Nephron progenitor cell (in vitro differentiated cells): Measurements from ENCODE around the gene FAM76A.
"Not testable (repeated sequence)": the region's sequence is repeated elsewhere in the genome, so short reads cannot be mapped to it uniquely, and the experiment has no call there.

Experiments used
- DNase-seq: peaks from one replicate; pipeline ENCODE4 v3.0.0; 2021
- H3K27ac Mint-ChIP-seq: 2 replicates; pipeline ENCODE4 v1.8.0; 2021; ENCODE audit warnings: mild to moderate bottlenecking, moderate library complexity, mixed read lengths
- H3K27me3 Mint-ChIP-seq: 2 replicates; pipeline ENCODE4 v1.8.0; 2021; ENCODE audit warnings: mild to moderate bottlenecking, low read depth, mixed read lengths; ENCODE audit not compliant: poor library complexity
- H3K36me3 Mint-ChIP-seq: 2 replicates; pipeline ENCODE4 v1.8.0; 2021; ENCODE audit warnings: low read depth, mixed read lengths
- H3K4me1 Mint-ChIP-seq: 2 replicates; pipeline ENCODE4 v1.8.0; 2021; ENCODE audit warnings: mixed read lengths
- H3K4me3 Mint-ChIP-seq: 2 replicates; pipeline ENCODE4 v1.8.0; 2021; ENCODE audit warnings: mild to moderate bottlenecking, moderate library complexity, mixed read lengths
- H3K9me3 Mint-ChIP-seq: 2 replicates; pipeline ENCODE4 v1.8.0; 2021; ENCODE audit warnings: mild to moderate bottlenecking, moderate library complexity, mixed read lengths
- TF ChIP-seq, protein P1 (sequence below): fragments of 200-600 bp; sonication (generic); IDR thresholded peaks from 2 replicates; pipeline ENCODE4 v1.5.0; 2021; ENCODE audit warnings: antibody characterized with exemption

The FAM76A gene

DNA sequence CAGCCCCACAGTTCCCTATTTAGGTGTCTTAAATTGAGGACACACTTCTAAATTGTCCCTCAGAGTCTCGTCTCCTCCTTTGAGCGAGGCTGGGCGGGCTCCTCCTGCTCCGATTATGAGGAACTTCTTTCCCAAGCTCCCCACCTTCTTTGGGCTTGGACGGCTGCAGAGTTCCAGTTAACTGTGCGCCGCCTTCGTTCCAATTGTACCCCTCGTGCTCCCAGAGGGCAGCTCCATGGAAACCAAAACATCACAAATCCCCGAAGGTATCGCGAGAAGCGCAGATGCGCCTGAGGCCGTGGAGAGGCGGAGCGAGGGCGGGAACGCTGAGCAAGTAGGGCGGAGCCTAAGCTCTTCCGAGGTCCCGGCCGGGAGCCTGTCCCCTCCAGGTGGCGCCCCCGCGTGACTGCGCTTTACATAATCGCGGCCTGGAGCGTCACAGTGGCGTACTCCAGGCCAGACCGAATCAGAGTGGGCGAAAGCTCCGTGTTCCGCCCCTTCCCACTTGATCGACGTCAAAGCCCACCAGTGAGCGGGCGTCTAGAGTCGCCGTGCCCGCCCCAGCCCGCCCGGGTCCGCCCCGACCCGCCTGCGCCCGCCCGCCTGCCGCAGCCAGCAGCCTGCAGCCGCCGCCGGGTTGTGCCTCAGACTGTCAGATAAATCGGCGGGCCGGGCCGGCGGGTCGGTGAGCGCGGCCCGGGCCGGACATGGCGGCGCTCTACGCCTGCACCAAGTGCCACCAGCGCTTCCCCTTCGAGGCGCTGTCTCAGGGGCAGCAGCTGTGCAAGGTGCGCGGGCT is at the start of gene FAM76A:
TSS of gene FAM76A (plus strand) at position 588 of the 799 bp plus-strand sequence. CDS start at position 708, 120 bp downstream.
- H3K36me3 Mint-ChIP-seq, result peaks cover 13% of the 10 kb centered on the region
- peaks cover 5% of the 10 kb centered on the region for H3K27me3 Mint-ChIP-seq
- H3K4me3 Mint-ChIP-seq, result peak within 1 kb of the TSS; percentile 88
- H3K9me3 Mint-ChIP-seq, result peaks cover 4% of the 10 kb centered on the region
- peaks cover 15% of the 10 kb centered on the region for H3K4me1 Mint-ChIP-seq
- peak within 1 kb of the TSS; percentile 99 for H3K27ac Mint-ChIP-seq
- peak; percentile 99 for DNase-seq
- TF ChIP-seq, protein P1, sequence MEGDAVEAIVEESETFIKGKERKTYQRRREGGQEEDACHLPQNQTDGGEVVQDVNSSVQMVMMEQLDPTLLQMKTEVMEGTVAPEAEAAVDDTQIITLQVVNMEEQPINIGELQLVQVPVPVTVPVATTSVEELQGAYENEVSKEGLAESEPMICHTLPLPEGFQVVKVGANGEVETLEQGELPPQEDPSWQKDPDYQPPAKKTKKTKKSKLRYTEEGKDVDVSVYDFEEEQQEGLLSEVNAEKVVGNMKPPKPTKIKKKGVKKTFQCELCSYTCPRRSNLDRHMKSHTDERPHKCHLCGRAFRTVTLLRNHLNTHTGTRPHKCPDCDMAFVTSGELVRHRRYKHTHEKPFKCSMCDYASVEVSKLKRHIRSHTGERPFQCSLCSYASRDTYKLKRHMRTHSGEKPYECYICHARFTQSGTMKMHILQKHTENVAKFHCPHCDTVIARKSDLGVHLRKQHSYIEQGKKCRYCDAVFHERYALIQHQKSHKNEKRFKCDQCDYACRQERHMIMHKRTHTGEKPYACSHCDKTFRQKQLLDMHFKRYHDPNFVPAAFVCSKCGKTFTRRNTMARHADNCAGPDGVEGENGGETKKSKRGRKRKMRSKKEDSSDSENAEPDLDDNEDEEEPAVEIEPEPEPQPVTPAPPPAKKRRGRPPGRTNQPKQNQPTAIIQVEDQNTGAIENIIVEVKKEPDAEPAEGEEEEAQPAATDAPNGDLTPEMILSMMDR, result peak; percentile 31

DNA sequence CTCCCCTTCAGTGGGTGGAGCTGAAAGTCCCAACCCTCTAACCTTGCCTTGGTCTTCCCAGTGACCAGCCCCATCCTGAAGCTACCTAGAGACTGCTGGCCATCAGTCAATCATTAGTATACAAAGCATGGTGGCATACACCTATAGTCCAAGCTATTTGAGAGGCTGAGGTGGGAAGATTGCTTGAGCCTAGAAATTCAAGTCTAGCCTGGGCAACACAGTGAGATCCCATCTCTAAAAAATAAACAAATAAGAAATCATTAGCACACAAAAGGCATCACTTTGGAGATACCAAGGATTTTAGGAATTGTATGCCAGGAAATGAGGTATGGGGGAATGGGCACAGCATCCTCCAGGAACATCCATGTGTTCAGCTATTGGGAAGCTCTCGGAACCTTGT is 49.4 kb upstream of the FAM76A start:
- Mint-ChIP-seq H3K4me1 (peaks cover 12% of the 10 kb centered on the region), H3K9me3 (peaks cover 29% of the 10 kb centered on the region), H3K36me3 (peaks cover 3% of the 10 kb centered on the region), H3K27ac (no peak overlapping the region), H3K27me3 (peaks cover 6% of the 10 kb centered on the region), H3K4me3 (no peak overlapping the region)
- DNase-seq, result no peak
- TF ChIP-seq, protein P1, result no peak

DNA sequence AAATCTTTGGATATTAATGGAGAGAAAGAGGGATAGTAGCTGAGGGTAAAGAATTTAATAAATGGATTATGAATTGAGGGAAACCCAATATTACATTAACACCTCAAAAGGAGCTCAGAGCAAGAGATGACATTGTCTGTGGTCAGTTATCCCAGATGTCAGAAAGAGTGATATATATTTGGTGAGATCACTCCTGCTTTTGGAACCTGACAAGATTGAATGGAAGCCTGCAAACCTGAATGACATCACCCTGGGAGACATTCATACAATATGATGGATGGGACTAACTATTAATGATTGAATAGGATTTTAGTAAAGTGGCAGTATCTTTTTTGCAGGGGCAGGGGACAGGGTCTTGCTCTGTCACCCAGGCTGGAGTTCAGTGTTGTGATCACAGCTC is 47.0 kb upstream of the FAM76A start:
- H3K27ac Mint-ChIP-seq, result no peak overlapping the region

DNA sequence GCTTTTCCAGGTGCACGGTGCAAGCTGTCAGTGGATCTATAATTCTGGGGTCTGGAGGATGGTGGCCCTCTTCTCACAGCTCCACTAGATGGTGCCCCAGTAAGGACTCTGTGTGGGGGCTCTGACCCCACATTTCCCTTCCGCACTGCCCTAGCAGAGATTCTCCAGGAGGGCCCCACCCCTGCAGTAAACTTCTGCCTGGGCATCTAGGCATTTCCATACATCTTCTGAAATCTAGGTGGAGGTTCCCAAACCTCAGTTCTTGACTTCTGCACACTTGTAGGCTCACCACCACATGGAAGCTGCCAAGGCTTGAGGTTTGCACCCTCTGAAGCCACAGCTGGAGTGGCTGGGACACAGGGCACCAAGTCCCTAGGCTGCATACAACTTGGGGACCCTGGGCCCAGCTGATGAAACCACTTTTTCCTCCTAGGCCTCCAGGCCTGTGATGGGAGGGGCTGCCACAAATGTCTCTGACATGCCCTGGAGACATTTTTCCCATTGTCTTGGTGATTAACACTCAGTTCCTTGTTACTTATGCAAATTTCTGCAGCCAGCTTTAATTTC is 45.5 kb upstream of the FAM76A start:
- H3K27me3 Mint-ChIP-seq, DNase-seq, H3K27ac Mint-ChIP-seq, H3K4me1 Mint-ChIP-seq, H3K4me3 Mint-ChIP-seq, H3K36me3 Mint-ChIP-seq: not testable (repeated sequence)
- peaks cover 55% of the 10 kb centered on the region for H3K9me3 Mint-ChIP-seq

More for the DNA sequence above, 47.0 kb upstream of the FAM76A start:
- Mint-ChIP-seq H3K4me1 (no peaks in the 10 kb centered on the region), H3K4me3 (no peak overlapping the region), H3K27me3 (no peaks in the 10 kb centered on the region), H3K9me3 (peaks cover 52% of the 10 kb centered on the region), H3K36me3 (peaks cover 7% of the 10 kb centered on the region)
- no peak for DNase-seq
- TF ChIP-seq, protein P1, result no peak

DNA sequence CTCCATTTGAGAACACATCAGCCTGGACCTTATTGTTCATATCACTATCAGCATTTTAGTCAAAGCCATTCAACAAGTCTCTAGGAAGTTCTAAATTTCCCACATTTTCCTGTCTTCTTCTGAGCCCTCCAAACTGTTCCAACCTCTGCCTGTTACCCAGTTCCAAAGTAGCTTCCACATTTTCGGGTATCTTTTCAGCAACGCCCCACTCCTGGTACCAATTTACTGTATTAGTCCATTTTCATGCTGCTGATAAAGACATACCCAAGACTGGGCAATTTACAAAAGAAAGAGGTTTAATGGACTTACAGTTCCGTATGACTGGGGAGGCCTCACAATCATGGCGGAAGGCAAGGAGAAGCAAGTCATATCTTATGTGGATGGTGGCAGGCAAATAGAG is 44.2 kb upstream of the FAM76A start:
- Mint-ChIP-seq H3K9me3 (peaks cover 55% of the 10 kb centered on the region), H3K4me1 (peaks cover 12% of the 10 kb centered on the region)
- not testable (repeated sequence) for H3K27ac Mint-ChIP-seq, H3K27me3 Mint-ChIP-seq, H3K4me3 Mint-ChIP-seq, DNase-seq, H3K36me3 Mint-ChIP-seq

DNA sequence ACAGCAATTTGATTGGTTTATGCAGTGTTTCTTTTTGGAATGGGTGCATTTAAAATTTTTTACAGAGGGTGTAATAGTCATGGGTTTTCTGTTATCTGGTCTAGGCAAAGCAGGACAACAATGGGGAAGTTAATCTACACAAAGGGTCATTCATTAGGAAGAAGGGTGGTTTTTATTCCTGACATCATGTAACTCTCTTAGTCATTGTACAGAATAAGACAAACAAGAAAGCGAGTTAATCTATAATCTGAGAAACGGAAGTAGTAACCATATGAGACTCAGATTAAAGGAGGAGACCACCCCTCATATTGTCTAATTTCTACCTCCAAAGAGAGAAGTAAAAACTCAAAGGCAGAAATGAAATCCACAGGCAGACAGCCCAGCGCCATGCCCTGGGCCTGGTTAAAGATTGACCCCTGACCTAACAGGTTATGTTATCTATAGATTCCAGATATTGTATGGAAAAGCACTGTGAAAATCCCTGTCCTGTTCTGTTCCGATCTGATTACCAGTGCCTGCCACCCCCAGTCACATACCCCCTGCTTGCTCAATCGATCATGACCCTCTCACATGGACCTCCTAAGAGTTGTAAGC is 43.3 kb upstream of the FAM76A start:
- H3K4me3 Mint-ChIP-seq, result no peak overlapping the region
- H3K36me3 Mint-ChIP-seq, result peaks cover 7% of the 10 kb centered on the region
- TF ChIP-seq, protein P1, result no peak
- H3K9me3 Mint-ChIP-seq, result peaks cover 55% of the 10 kb centered on the region
- H3K27ac Mint-ChIP-seq, result no peak overlapping the region
- no peak for DNase-seq
- no peaks in the 10 kb centered on the region for H3K27me3 Mint-ChIP-seq
- peaks cover 17% of the 10 kb centered on the region for H3K4me1 Mint-ChIP-seq
